ENCODE measurements around the gene GCHFR.

DNA sequence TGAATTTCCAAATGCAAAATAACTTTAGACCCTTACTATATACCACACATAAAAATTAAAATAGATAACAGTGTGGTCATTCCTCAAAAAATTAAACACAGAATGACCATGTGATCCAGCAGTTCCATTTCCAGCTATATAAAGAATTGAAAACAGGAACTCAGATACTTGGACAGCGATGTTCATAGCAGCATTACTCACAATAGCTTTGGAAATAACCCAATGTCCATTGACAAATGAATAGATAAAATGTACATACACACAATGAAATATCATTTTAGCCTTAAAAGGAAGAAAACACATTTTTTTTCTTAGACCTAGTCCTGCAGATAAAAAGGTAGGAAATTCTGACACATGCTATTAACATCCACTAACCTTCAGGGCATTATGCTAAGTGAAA lies 42.2 kb upstream of the GCHFR start:
- no peak for TF ChIP-seq CTCF (IDR thresholded peaks at IDR 0.05)
- TF ChIP-seq POLR2A (IDR thresholded peaks at IDR 0.05), result no peak
